ENCODE data around the gene ZDHHC20.

ZDHHC20 gene

GRCh38 chr13:21330126-21330861 is 128.8 kb downstream of the ZDHHC20 start:
- Histone ChIP-seq H3K27ac (ENCODE audit: insufficient read depth, low read depth, low read length, poor library complexity, severe bottlenecking) (no peak overlapping the region), H3K9me3 (ENCODE audit: control insufficient read depth, low read length) (peaks cover 2% of the 10 kb centered on the region), H3K27me3 (ENCODE audit: control insufficient read depth, insufficient read depth, low read length, poor library complexity, severe bottlenecking) (peaks cover 20% of the 10 kb centered on the region), H3K4me1 (ENCODE audit: control insufficient read depth, insufficient read depth, low read length) (peaks cover 19% of the 10 kb centered on the region), H3K36me3 (ENCODE audit: control insufficient read depth, insufficient read depth, low read length) (no peaks in the 10 kb centered on the region), H3K4me3 (ENCODE audit: insufficient read depth, low read depth, low read length) (no peak overlapping the region)
- 89 to 91% methylated on average over 8 of the region's 8 CpGs for WGBS, 2 experiments

- H3K4me3 ChIP-seq (ENCODE audit: insufficient read depth, low read depth, low read length): no peak overlapping the region
- H3K4me1 ChIP-seq (ENCODE audit: control insufficient read depth, insufficient read depth, low read length): peaks cover 19% of the 10 kb centered on the region
- WGBS, 2 experiments: 86 to 91% methylated on average over 6 of the region's 6 CpGs
- peaks cover 2% of the 10 kb centered on the region for H3K9me3 ChIP-seq (ENCODE audit: control insufficient read depth, low read length)
- no peaks in the 10 kb centered on the region for H3K36me3 ChIP-seq (ENCODE audit: control insufficient read depth, insufficient read depth, low read length)
- H3K27me3 ChIP-seq (ENCODE audit: control insufficient read depth, insufficient read depth, low read length, poor library complexity, severe bottlenecking): peaks cover 20% of the 10 kb centered on the region
- H3K27ac ChIP-seq (ENCODE audit: insufficient read depth, low read depth, low read length, poor library complexity, severe bottlenecking): no peak overlapping the region
Observed at GRCh38 chr13:21328836-21329477, 130.1 kb downstream of the ZDHHC20 start.

GRCh38 chr13:21328201-21328600 is 130.9 kb downstream of the ZDHHC20 start:
- H3K4me3 ChIP-seq (ENCODE audit: insufficient read depth, low read depth, low read length): no peak overlapping the region
- H3K4me1 ChIP-seq (ENCODE audit: control insufficient read depth, insufficient read depth, low read length): peaks cover 19% of the 10 kb centered on the region
- WGBS, 2 experiments: 13 to 16% methylated on average over 6 of the region's 6 CpGs
- H3K9me3 ChIP-seq (ENCODE audit: control insufficient read depth, low read length): peaks cover 2% of the 10 kb centered on the region
- no peaks in the 10 kb centered on the region for H3K36me3 ChIP-seq (ENCODE audit: control insufficient read depth, insufficient read depth, low read length)
- no peak overlapping the region for H3K27ac ChIP-seq (ENCODE audit: insufficient read depth, low read depth, low read length, poor library complexity, severe bottlenecking)
- peaks cover 20% of the 10 kb centered on the region for H3K27me3 ChIP-seq (ENCODE audit: control insufficient read depth, insufficient read depth, low read length, poor library complexity, severe bottlenecking)

- peaks cover 20% of the 10 kb centered on the region for H3K27me3 ChIP-seq (ENCODE audit: control insufficient read depth, insufficient read depth, low read length, poor library complexity, severe bottlenecking)
- no peaks in the 10 kb centered on the region for H3K36me3 ChIP-seq (ENCODE audit: control insufficient read depth, insufficient read depth, low read length)
- no peaks in the 10 kb centered on the region for H3K9me3 ChIP-seq (ENCODE audit: control insufficient read depth, low read length)
- H3K4me3 ChIP-seq (ENCODE audit: insufficient read depth, low read depth, low read length): peak overlapping the region; percentile 39
- peaks cover 23% of the 10 kb centered on the region for H3K4me1 ChIP-seq (ENCODE audit: control insufficient read depth, insufficient read depth, low read length)
- no peak overlapping the region for H3K27ac ChIP-seq (ENCODE audit: insufficient read depth, low read depth, low read length, poor library complexity, severe bottlenecking)
- 1 to 2% methylated on average over 49 to 52 of the region's 52 CpGs for WGBS, 2 experiments
Observed at GRCh38 chr13:21326155-21327031, 132.7 kb downstream of the ZDHHC20 start.

- Histone ChIP-seq H3K4me3 (ENCODE audit: insufficient read depth, low read depth, low read length) (no peak overlapping the region), H3K27me3 (ENCODE audit: control insufficient read depth, insufficient read depth, low read length, poor library complexity, severe bottlenecking) (peaks cover 20% of the 10 kb centered on the region), H3K36me3 (ENCODE audit: control insufficient read depth, insufficient read depth, low read length) (no peaks in the 10 kb centered on the region), H3K9me3 (ENCODE audit: control insufficient read depth, low read length) (no peaks in the 10 kb centered on the region), H3K4me1 (ENCODE audit: control insufficient read depth, insufficient read depth, low read length) (peaks cover 23% of the 10 kb centered on the region), H3K27ac (ENCODE audit: insufficient read depth, low read depth, low read length, poor library complexity, severe bottlenecking) (no peak overlapping the region)
- WGBS, 2 experiments: 45 to 52% methylated on average over 3 of the region's 3 CpGs
Observed at GRCh38 chr13:21324803-21325202, 134.3 kb downstream of the ZDHHC20 start.

GRCh38 chr13:21322988-21323387 is 136.1 kb downstream of the ZDHHC20 start:
- Histone ChIP-seq H3K9me3 (ENCODE audit: control insufficient read depth, low read length) (no peaks in the 10 kb centered on the region), H3K36me3 (ENCODE audit: control insufficient read depth, insufficient read depth, low read length) (no peaks in the 10 kb centered on the region), H3K4me3 (ENCODE audit: insufficient read depth, low read depth, low read length) (no peak overlapping the region), H3K27me3 (ENCODE audit: control insufficient read depth, insufficient read depth, low read length, poor library complexity, severe bottlenecking) (peaks cover 20% of the 10 kb centered on the region), H3K27ac (ENCODE audit: insufficient read depth, low read depth, low read length, poor library complexity, severe bottlenecking) (no peak overlapping the region), H3K4me1 (ENCODE audit: control insufficient read depth, insufficient read depth, low read length) (peaks cover 19% of the 10 kb centered on the region)
- WGBS, 2 experiments: 0% methylated on average over 3 of the region's 3 CpGs

Data from ectodermal cell (in vitro differentiated cells).